8988T (cell line): ENCODE measurements around the gene SORL1.
A peak's percentile ranks its signal among the peaks of the same experiment; 100 is the strongest.
"Not testable (repeated sequence)": the region's sequence is repeated elsewhere in the genome, so short reads cannot be mapped to it uniquely, and the experiment has no call there.

Experiments used
- DNase-seq: peaks from one replicate; pipeline ENCODE4 v3.0.0; 2011

Gene SORL1

GRCh38 chr11:121451986-121452608 is at the start of gene SORL1:
TSS of gene SORL1 (plus strand) at chr11:121452314. CDS start at chr11:121452332, 18 bp downstream.
- DNase-seq, result peak; percentile 90

- no peak for DNase-seq
Observed at GRCh38 chr11:121405646-121406045, 46.5 kb upstream of the SORL1 start.

- no peak for DNase-seq
Observed at GRCh38 chr11:121406291-121406690, 45.8 kb upstream of the SORL1 start.

GRCh38 chr11:121408830-121409229 is 43.3 kb upstream of the SORL1 start:
- DNase-seq, result no peak

- not testable (repeated sequence) for DNase-seq
Observed at GRCh38 chr11:121410041-121410440, 42.1 kb upstream of the SORL1 start.

- not testable (repeated sequence) for DNase-seq
Observed at GRCh38 chr11:121411330-121411729, 40.8 kb upstream of the SORL1 start.

- DNase-seq, result no peak
Observed at GRCh38 chr11:121412000-121412587, 40.0 kb upstream of the SORL1 start.

- DNase-seq, result no peak
Observed at GRCh38 chr11:121412711-121413415, 39.3 kb upstream of the SORL1 start.

- DNase-seq, result no peak
Observed at GRCh38 chr11:121414141-121414913, 37.8 kb upstream of the SORL1 start.

GRCh38 chr11:121415856-121416255 is 36.3 kb upstream of the SORL1 start:
- no peak for DNase-seq

- no peak for DNase-seq
Observed at GRCh38 chr11:121417055-121417551, 35.0 kb upstream of the SORL1 start.

GRCh38 chr11:121417607-121418006 is 34.5 kb upstream of the SORL1 start:
- DNase-seq, result no peak

- no peak for DNase-seq
Observed at GRCh38 chr11:121418625-121419114, 33.4 kb upstream of the SORL1 start.

GRCh38 chr11:121419836-121420235 is 32.3 kb upstream of the SORL1 start:
- no peak for DNase-seq

GRCh38 chr11:121420398-121420797 is 31.7 kb upstream of the SORL1 start:
- DNase-seq, result no peak

GRCh38 chr11:121421149-121421901 is 30.8 kb upstream of the SORL1 start:
- no peak for DNase-seq

- no peak for DNase-seq
Observed at GRCh38 chr11:121422675-121423074, 29.4 kb upstream of the SORL1 start.

GRCh38 chr11:121425828-121426227 is 26.3 kb upstream of the SORL1 start:
- DNase-seq, result no peak

GRCh38 chr11:121426476-121427399 is 25.4 kb upstream of the SORL1 start:
- DNase-seq, result peak; percentile 65

GRCh38 chr11:121427400-121427744 is 24.7 kb upstream of the SORL1 start:
- DNase-seq, result no peak

- DNase-seq, result no peak
Observed at GRCh38 chr11:121429556-121429955, 22.6 kb upstream of the SORL1 start.
